ENCODE results near the gene NDE1.

DNA sequence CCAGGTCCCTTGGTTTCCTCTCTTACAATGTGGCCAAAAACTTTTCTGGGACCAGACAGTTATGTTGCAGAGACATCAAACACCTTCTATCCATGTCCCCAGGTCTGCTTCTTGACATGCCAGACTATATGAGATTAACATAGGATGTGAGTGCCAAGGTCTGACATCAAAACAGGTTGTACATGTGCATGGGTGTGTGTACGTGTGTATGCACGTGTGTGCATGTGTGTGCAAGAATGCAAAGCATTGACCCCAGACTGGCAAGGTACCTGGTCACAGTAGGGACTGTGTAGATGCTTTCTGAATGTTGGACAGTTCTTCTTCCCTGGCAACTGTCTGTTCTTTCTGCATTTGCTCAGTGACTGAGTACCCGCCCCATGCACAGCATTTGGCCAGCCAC lies 85.6 kb downstream of the NDE1 start:
- TF ChIP-seq JUND (IDR thresholded peaks at IDR 0.05; ENCODE audit: low read length) (no peak), HDAC2 (IDR thresholded peaks at IDR 0.05; ENCODE audit: borderline replicate concordance in 1 of 2, low read depth in 2 of 2, low read length in 2 of 2) (no peak)

All from H1 (cell line).